H9 (cell line): ENCODE measurements around the gene ATOSB. TPM values are rescaled to one million over a fixed set of nuclear protein-coding genes. Genes with fewer than 3 reads are reported as not detected.

Source experiments
- DNase-seq: peaks from one replicate; pipeline ENCODE4 v3.0.0-alpha.2; 2017
- H2AFZ ChIP-seq: one replicate; pipeline ENCODE4 v1.6.1; 2013; ENCODE audit warnings: mild to moderate bottlenecking, low read length, control low read depth, moderate library complexity
- H2AK5ac ChIP-seq: 2 replicates; pipeline ENCODE4 v1.6.1; 2013; ENCODE audit warnings: low read length, control low read depth, mixed read lengths; ENCODE audit not compliant: insufficient read length
- H2BK120ac ChIP-seq: one replicate; pipeline ENCODE4 v1.6.1; 2013; ENCODE audit warnings: low read depth, mild to moderate bottlenecking, low read length, control low read depth, inconsistent platforms; ENCODE audit not compliant: poor library complexity, severe bottlenecking
- H2BK12ac ChIP-seq: 2 replicates; pipeline ENCODE4 v1.6.1; 2013; ENCODE audit warnings: low read length, control low read depth, mixed read lengths, low read depth; ENCODE audit not compliant: insufficient read length
- H2BK15ac ChIP-seq: 2 replicates; pipeline ENCODE4 v1.6.1; 2013; ENCODE audit warnings: low read depth, low read length, control low read depth
- H2BK20ac ChIP-seq: one replicate; pipeline ENCODE4 v1.6.1; 2013; ENCODE audit warnings: low read depth, mild to moderate bottlenecking, low read length, control low read depth, inconsistent platforms; ENCODE audit not compliant: poor library complexity, severe bottlenecking
- H2BK5ac ChIP-seq: 2 replicates; pipeline ENCODE4 v1.6.1; 2013; ENCODE audit warnings: low read length, control low read depth, mixed read lengths; ENCODE audit not compliant: insufficient read length
- H3K14ac ChIP-seq: 2 replicates; pipeline ENCODE4 v1.6.1; 2013; ENCODE audit warnings: low read length, control low read depth; ENCODE audit not compliant: insufficient read depth
- H3K18ac ChIP-seq: 2 replicates; pipeline ENCODE4 v1.6.1; 2013; ENCODE audit warnings: low read depth, mild to moderate bottlenecking, mixed read lengths, low read length, control low read depth; ENCODE audit not compliant: insufficient read length
- H3K23ac ChIP-seq: 2 replicates; pipeline ENCODE4 v1.6.1; 2013; ENCODE audit warnings: low read length, control low read depth, mixed read lengths, low read depth; ENCODE audit not compliant: insufficient read length
- H3K23me2 ChIP-seq: 2 replicates; pipeline ENCODE4 v1.6.1; 2013; ENCODE audit warnings: low read depth, mild to moderate bottlenecking, mixed read lengths, low read length, control low read depth; ENCODE audit not compliant: insufficient read length, poor library complexity, severe bottlenecking
- H3K27ac ChIP-seq: 2 replicates; pipeline ENCODE4 v1.5.1; 2013; ENCODE audit warnings: low read length, control low read depth, mixed read lengths, low read depth; ENCODE audit not compliant: insufficient read length
- H3K27me3 ChIP-seq: 2 replicates; pipeline ENCODE4 v1.6.1; 2013; ENCODE audit warnings: low read length, control low read depth, inconsistent platforms; ENCODE audit not compliant: insufficient read depth
- H3K4ac ChIP-seq: 2 replicates; pipeline ENCODE4 v1.6.1; 2013; ENCODE audit warnings: low read depth, mild to moderate bottlenecking, control low read depth, inconsistent platforms, low read length, moderate library complexity
- H3K4me1 ChIP-seq: 2 replicates; pipeline ENCODE4 v1.6.1; 2013; ENCODE audit warnings: low read length, control low read depth, inconsistent platforms; ENCODE audit not compliant: insufficient read depth
- H3K4me2 ChIP-seq: 2 replicates; pipeline ENCODE4 v1.6.1; 2013; ENCODE audit warnings: low read length, control low read depth, mixed read lengths; ENCODE audit not compliant: insufficient read length, insufficient read depth
- H3K56ac ChIP-seq: 2 replicates; pipeline ENCODE4 v1.6.1; 2013; ENCODE audit warnings: low read depth, mild to moderate bottlenecking, mixed read lengths, low read length, control low read depth; ENCODE audit not compliant: insufficient read length
- H3K79me1 ChIP-seq: 2 replicates; pipeline ENCODE4 v1.6.1; 2013; ENCODE audit warnings: low read depth, mild to moderate bottlenecking, moderate library complexity, low read length, control low read depth, inconsistent platforms; ENCODE audit not compliant: insufficient read depth, poor library complexity, severe bottlenecking
- H3K79me2 ChIP-seq: 2 replicates; pipeline ENCODE4 v1.6.1; 2013; ENCODE audit warnings: low read length, control low read depth, inconsistent platforms; ENCODE audit not compliant: insufficient read depth
- H3K9ac ChIP-seq: 2 replicates; pipeline ENCODE4 v1.6.1; 2013; ENCODE audit warnings: low read length, control low read depth, mixed read lengths; ENCODE audit not compliant: insufficient read length; ENCODE audit errors: extremely low read depth
- H3K9me3 ChIP-seq: one replicate; pipeline ENCODE4 v1.6.1; 2013; ENCODE audit warnings: low read depth, low read length, inconsistent platforms; ENCODE audit not compliant: control insufficient read depth
- H3T11ph ChIP-seq: one replicate; pipeline ENCODE4 v1.6.1; 2013; ENCODE audit warnings: mild to moderate bottlenecking, low read length, control low read depth, inconsistent platforms
- H4K20me1 ChIP-seq: one replicate; pipeline ENCODE4 v1.6.1; 2013; ENCODE audit not compliant: control insufficient read depth, insufficient read length, insufficient read depth
- H4K5ac ChIP-seq: 2 replicates; pipeline ENCODE4 v1.6.1; 2013; ENCODE audit warnings: low read depth, mild to moderate bottlenecking, mixed read lengths, low read length, control low read depth; ENCODE audit not compliant: insufficient read length
- H4K8ac ChIP-seq: replicated peaks from 2 replicates; pipeline ENCODE4 v1.6.1; 2013; ENCODE audit warnings: low read length, control low read depth, mixed read lengths, low read depth; ENCODE audit not compliant: insufficient read length
- H4K91ac ChIP-seq: 2 replicates; pipeline ENCODE4 v1.6.1; 2013; ENCODE audit warnings: low read depth, mild to moderate bottlenecking, moderate library complexity, mixed read lengths, low read length, control low read depth; ENCODE audit not compliant: insufficient read length
- H3K27ac Mint-ChIP-seq, 3 experiments: 2 replicates in 2 of 3; 3 replicates in 1 of 3; pipeline ENCODE4 v1.8.0; 2020 to 2021; ENCODE audit warnings: mixed read lengths in 3 of 3, mild to moderate bottlenecking in 1 of 3, moderate library complexity in 1 of 3
- H3K27me3 Mint-ChIP-seq: 2 replicates; pipeline ENCODE4 v1.8.0; 2021; ENCODE audit warnings: low read depth, mild to moderate bottlenecking, moderate library complexity, mixed read lengths
- H3K36me3 Mint-ChIP-seq, 3 experiments: 2 replicates in 2 of 3; 3 replicates in 1 of 3; pipeline ENCODE4 v1.8.0; 2020 to 2021; ENCODE audit warnings: low read depth in 3 of 3, mixed read lengths in 3 of 3; ENCODE audit not compliant: insufficient read depth in 1 of 3
- H3K4me1 Mint-ChIP-seq, 2 experiments: 2 replicates each; pipeline ENCODE4 v1.8.0; 2020; ENCODE audit warnings: mixed read lengths in 2 of 2
- H3K4me3 Mint-ChIP-seq, 2 experiments: 2 replicates in 1 of 2; 3 replicates in 1 of 2; pipeline ENCODE4 v1.8.0; 2020 to 2021; ENCODE audit warnings: mild to moderate bottlenecking in 2 of 2, mixed read lengths in 2 of 2, moderate library complexity in 1 of 2
- H3K9me3 Mint-ChIP-seq, 2 experiments: 2 replicates in 1 of 2; 3 replicates in 1 of 2; pipeline ENCODE4 v1.8.0; 2020; ENCODE audit warnings: mild to moderate bottlenecking in 2 of 2, mixed read lengths in 2 of 2, moderate library complexity in 1 of 2
- WGBS: extraction: QIAGEN DNeasy Blood & Tissue Kit; methylation state at CpG from one replicate; pipeline ENCODE4 v1.1.7; 2013; ENCODE audit warnings: missing lambda C conversion rate, low lambda C conversion rate, mixed read lengths; ENCODE audit not compliant: insufficient read length; ENCODE audit errors: extremely low coverage; 5-methylcytosine and 5-hydroxymethylcytosine counted together
- total RNA-seq: library from RNA; stranded (reverse); gene quantifications from 2 replicates; pipeline ENCODE4 v1.2.1, GENCODE V29; 2021
- TF ChIP-seq, protein P1 (sequence below): fragments of 200-600 bp; sonication (generic); conservative IDR thresholded peaks from 3 replicates; pipeline ENCODE4 v1.8.0; 2021; ENCODE audit warnings: antibody characterized with exemption, mild to moderate bottlenecking

The ATOSB gene
- total RNA-seq, 1 experiment from 2014 or later: 5.6 TPM

GRCh38 chr9:35072461-35073278, 43.0 kb downstream of the ATOSB start, which contains the start of gene VCP:
Gene VCP, minus strand, starts transcription at chr9:35072625. Its CDS starts 272 bp downstream, at chr9:35072353.
- Histone ChIP-seq H4K20me1 (no peaks in the 10 kb centered on the region), H2AFZ (no peak within 1 kb of the TSS), H4K8ac (no peak within 1 kb of the TSS), H3K79me2 (peaks cover 39% of the 10 kb centered on the region), H3K56ac (no peak within 1 kb of the TSS), H3K14ac (peak within 1 kb of the TSS; percentile 92), H2BK20ac (no peak within 1 kb of the TSS), H3K4ac (no peak within 1 kb of the TSS; the same call in 1 of the 2 replicates), H3K9ac (peak within 1 kb of the TSS; percentile 85), H3K27me3 (no peaks in the 10 kb centered on the region), H3K9me3 (no peaks in the 10 kb centered on the region), H3K4me1 (peaks cover 5% of the 10 kb centered on the region; the same call in 1 of the 2 replicates), H3K27ac (peak within 1 kb of the TSS; percentile 35), H3T11ph (peak within 1 kb of the TSS; percentile 20), H2BK12ac (no peak within 1 kb of the TSS), H2BK120ac (no peak within 1 kb of the TSS), H3K4me2 (peak within 1 kb of the TSS; percentile 76), H2BK15ac (no peak within 1 kb of the TSS), H4K5ac (no peak within 1 kb of the TSS), H3K79me1 (no peaks in the 10 kb centered on the region), H2BK5ac (no peak within 1 kb of the TSS), H3K23ac (no peak within 1 kb of the TSS), H3K18ac (peak within 1 kb of the TSS; percentile 95), H4K91ac (no peak within 1 kb of the TSS), H2AK5ac (no peak within 1 kb of the TSS), H3K23me2 (peaks cover 6% of the 10 kb centered on the region)
- H3K9me3 Mint-ChIP-seq: no peaks in the 10 kb centered on the region; a peak in 1 of 5 replicates
- peaks cover 19 to 22% of the 10 kb centered on the region in 2 experiments for H3K4me1 Mint-ChIP-seq
- no CpG with 5 or more reads among the region's 54 CpGs for WGBS
- TF ChIP-seq, protein P1, sequence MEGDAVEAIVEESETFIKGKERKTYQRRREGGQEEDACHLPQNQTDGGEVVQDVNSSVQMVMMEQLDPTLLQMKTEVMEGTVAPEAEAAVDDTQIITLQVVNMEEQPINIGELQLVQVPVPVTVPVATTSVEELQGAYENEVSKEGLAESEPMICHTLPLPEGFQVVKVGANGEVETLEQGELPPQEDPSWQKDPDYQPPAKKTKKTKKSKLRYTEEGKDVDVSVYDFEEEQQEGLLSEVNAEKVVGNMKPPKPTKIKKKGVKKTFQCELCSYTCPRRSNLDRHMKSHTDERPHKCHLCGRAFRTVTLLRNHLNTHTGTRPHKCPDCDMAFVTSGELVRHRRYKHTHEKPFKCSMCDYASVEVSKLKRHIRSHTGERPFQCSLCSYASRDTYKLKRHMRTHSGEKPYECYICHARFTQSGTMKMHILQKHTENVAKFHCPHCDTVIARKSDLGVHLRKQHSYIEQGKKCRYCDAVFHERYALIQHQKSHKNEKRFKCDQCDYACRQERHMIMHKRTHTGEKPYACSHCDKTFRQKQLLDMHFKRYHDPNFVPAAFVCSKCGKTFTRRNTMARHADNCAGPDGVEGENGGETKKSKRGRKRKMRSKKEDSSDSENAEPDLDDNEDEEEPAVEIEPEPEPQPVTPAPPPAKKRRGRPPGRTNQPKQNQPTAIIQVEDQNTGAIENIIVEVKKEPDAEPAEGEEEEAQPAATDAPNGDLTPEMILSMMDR: no peak
- peaks cover 60 to 83% (median 74%) of the 10 kb centered on the region in 3 experiments for H3K36me3 Mint-ChIP-seq
- peak within 1 kb of the TSS; percentile 92 to 95 for H3K4me3 Mint-ChIP-seq
- no peaks in the 10 kb centered on the region; the same call in none of the 2 replicates for H3K27me3 Mint-ChIP-seq
- peak; percentile 100 for DNase-seq
- H3K27ac Mint-ChIP-seq: peak within 1 kb of the TSS; percentile 98 to 99 (median 98)
